HepG2 (cell line): ENCODE results near the gene RBM15B. TPM values are rescaled to one million over a fixed set of nuclear protein-coding genes. Genes with fewer than 3 reads are reported as not detected.

ENCODE experiments used
- ATAC-seq: fragments of 200-7000 bp; cut with Tn5 transposase; 3 replicates; pipeline ENCODE4 v1.9.1; 2020; ENCODE audit warnings: mild to moderate bottlenecking, moderate library complexity
- BruUV-seq: library from RNA; stranded (reverse); fragments of 400-500 nt; replicated peaks from 2 replicates; lab custom pipeline; 2021; lab: Mats Ljungman, UMichigan
- CTCF ChIA-PET: fragments of 300-600 bp; formaldehyde crosslinking; extraction: SDS; loops from one replicate; lab custom pipeline; 2021; ENCODE audit warnings: low total read pairs, inconsistent platforms, low intra/inter-chr PET ratio; lab: Yijun Ruan, JAX
- POLR2A ChIA-PET: fragments of 350-600 bp; sonication (Branson Sonifier 250); formaldehyde crosslinking; loops from one replicate; lab custom pipeline; 2020; ENCODE audit warnings: antibody characterized with exemption, inconsistent platforms; lab: Yijun Ruan, JAX
- DNase-seq: peaks from one replicate; pipeline ENCODE4 v3.0.0-alpha.2; 2015; ENCODE audit warnings: low spot score
- FAIRE-seq: peaks from 3 replicates; lab custom pipeline; 2011; peaks lifted over from hg19 to GRCh38; lab: Jason Lieb, UNC
- H2AFZ ChIP-seq: one replicate; pipeline ENCODE4 v1.6.1; 2011; ENCODE audit warnings: low read length, inconsistent platforms
- H3K27ac ChIP-seq: fragments of 300-600 bp; 3 replicates; pipeline ENCODE4 v1.8.0; 2011; ENCODE audit warnings: mixed run types, mild to moderate bottlenecking, mixed read lengths, low read length, inconsistent platforms; ENCODE audit not compliant: insufficient read depth; ENCODE audit errors: extremely low read length
- H3K27me3 ChIP-seq, 2 experiments: fragments of 200-600 bp in 1 of 2; 2 replicates in 1 of 2; 3 replicates in 1 of 2; pipeline versions ENCODE4 v1.6.0 to v1.8.0; 2011; ENCODE audit warnings: low read length in 2 of 2, mild to moderate bottlenecking in 2 of 2, moderate library complexity in 2 of 2, inconsistent platforms in 1 of 2; ENCODE audit not compliant: insufficient read depth in 2 of 2, control insufficient read depth in 1 of 2
- H3K36me3 ChIP-seq, 2 experiments: fragments of 200-600 bp in 1 of 2; replicated peaks in 1 of 2; 2 replicates in 1 of 2; 3 replicates in 1 of 2; pipeline versions ENCODE4 v1.5.1 to v1.8.0; 2011; ENCODE audit warnings: low read length in 2 of 2, inconsistent platforms in 1 of 2; ENCODE audit not compliant: insufficient read depth in 2 of 2, control insufficient read depth in 1 of 2
- H3K4me1 ChIP-seq: 2 replicates; pipeline ENCODE4 v1.5.1; 2012; ENCODE audit warnings: low read length, inconsistent platforms; ENCODE audit not compliant: insufficient read depth
- H3K4me2 ChIP-seq: 2 replicates; pipeline ENCODE4 v1.6.0; 2011; ENCODE audit warnings: low read depth, low read length, inconsistent platforms
- H3K4me3 ChIP-seq, 3 experiments: fragments of 200-600 bp in 1 of 3; sonication (generic), shearing (Covaris generic) in 1 of 3; replicated peaks in 1 of 3; 2 replicates each; pipeline ENCODE4 v1.5.1; 2011 to 2016; ENCODE audit warnings: low read length in 3 of 3, inconsistent platforms in 2 of 3, low read depth in 2 of 3, mild to moderate bottlenecking in 2 of 3, control low read depth in 1 of 3, mixed read lengths in 1 of 3; ENCODE audit not compliant: insufficient read depth in 1 of 3
- H3K79me2 ChIP-seq: one replicate; pipeline ENCODE4 v1.6.1; 2011; ENCODE audit warnings: low read length, inconsistent platforms; ENCODE audit not compliant: insufficient read depth
- H3K9ac ChIP-seq: 2 replicates; pipeline ENCODE4 v1.6.0; 2011; ENCODE audit warnings: mild to moderate bottlenecking, low read depth, low read length, inconsistent platforms; ENCODE audit not compliant: insufficient read depth
- H3K9me3 ChIP-seq: 2 replicates; pipeline ENCODE4 v1.5.1; 2012; ENCODE audit warnings: mild to moderate bottlenecking, low read length
- H4K20me1 ChIP-seq: 2 replicates; pipeline ENCODE4 v1.6.0; 2011; ENCODE audit warnings: inconsistent platforms, mild to moderate bottlenecking, low read length, moderate library complexity; ENCODE audit not compliant: insufficient read depth
- ATF7 ChIP-seq, 2 experiments: fragments of 450-650 bp in 1 of 2; sonication (generic) in 1 of 2; formaldehyde crosslinking in 1 of 2; IDR thresholded peaks; 2 replicates each; pipeline versions ENCODE4 v1.4.0 to v1.6.1; 2016 to 2020; ENCODE audit warnings: antibody characterized with exemption in 1 of 2, mild to moderate bottlenecking in 1 of 2, missing genetic modification reagents in 1 of 2
- CBX1 ChIP-seq: IDR thresholded peaks from one replicate; pipeline ENCODE4 v1.6.1; 2016; ENCODE audit warnings: antibody characterized with exemption, low read depth
- CCAR2 ChIP-seq: fragments of 200-400 bp; formaldehyde crosslinking; optimal IDR thresholded peaks from 2 replicates; pipeline ENCODE3; 2018; ENCODE audit warnings: low read depth, mild to moderate bottlenecking, low read length, moderate library complexity
- FOXJ3 ChIP-seq: sonication (generic); formaldehyde crosslinking; IDR thresholded peaks from 2 replicates; pipeline ENCODE4 v1.4.0; 2020; ENCODE audit warnings: missing genetic modification reagents, mild to moderate bottlenecking, borderline replicate concordance
- KLF11 ChIP-seq: IDR thresholded peaks from 2 replicates; pipeline ENCODE4 v1.6.1; 2016; ENCODE audit warnings: missing compliant biosample characterization
- POLR2A ChIP-seq, 2 experiments: IDR thresholded peaks; 2 replicates each; pipeline ENCODE4 v1.6.1; 2011; ENCODE audit warnings: low read depth in 2 of 2, low read length in 2 of 2, mild to moderate bottlenecking in 1 of 2, moderate library complexity in 1 of 2; ENCODE audit not compliant: insufficient read depth in 1 of 2
- POLR2AphosphoS2 ChIP-seq: IDR thresholded peaks from 2 replicates; pipeline ENCODE4 v1.6.1; 2011; ENCODE audit warnings: low read depth, low read length, improper control_type of control experiment
- POLR2AphosphoS5 ChIP-seq: IDR thresholded peaks from 2 replicates; pipeline ENCODE4 v1.6.1; 2012; ENCODE audit warnings: low read depth, low read length
- PPARG ChIP-seq: conservative IDR thresholded peaks from 2 replicates; pipeline ENCODE4 v1.6.1; 2016; ENCODE audit warnings: missing biosample characterization, missing genetic modification reagents
- SP4 ChIP-seq: sonication (generic); formaldehyde crosslinking; IDR thresholded peaks from 2 replicates; pipeline ENCODE4 v1.8.1; 2023; ENCODE audit warnings: mild to moderate bottlenecking, missing genetic modification reagents
- YY1 ChIP-seq: IDR thresholded peaks from 2 replicates; pipeline ENCODE4 v1.6.1; 2011; ENCODE audit warnings: low read length, low read depth, moderate library complexity, mild to moderate bottlenecking; ENCODE audit not compliant: insufficient read depth, insufficient replicate concordance
- ZC3H13 ChIP-seq: sonication (generic); formaldehyde crosslinking; IDR thresholded peaks from 2 replicates; pipeline ENCODE4 v1.8.1; 2023; ENCODE audit warnings: mild to moderate bottlenecking, missing genetic modification reagents, moderate library complexity
- ZC3H4 ChIP-seq: sonication (generic); formaldehyde crosslinking; IDR thresholded peaks from 2 replicates; pipeline ENCODE4 v1.4.0; 2020; ENCODE audit warnings: missing genetic modification reagents, borderline replicate concordance
- ZFP36L2 ChIP-seq: sonication (generic); formaldehyde crosslinking; IDR thresholded peaks from 2 replicates; pipeline ENCODE4 v1.4.0; 2020; ENCODE audit warnings: missing genetic modification reagents
- ZNF317 ChIP-seq: sonication (generic); formaldehyde crosslinking; IDR thresholded peaks from 2 replicates; pipeline ENCODE4 v1.5.0; 2020; ENCODE audit warnings: mild to moderate bottlenecking, missing genetic modification reagents
- ZNF446 ChIP-seq: sonication (generic); formaldehyde crosslinking; IDR thresholded peaks from 2 replicates; pipeline ENCODE4 v1.5.0; 2020; ENCODE audit warnings: mild to moderate bottlenecking, missing genetic modification reagents
- ZNF562 ChIP-seq: sonication (generic); formaldehyde crosslinking; IDR thresholded peaks from 2 replicates; pipeline ENCODE4 v1.8.0; 2022; ENCODE audit warnings: missing genetic modification reagents, borderline replicate concordance
- ZNF672 ChIP-seq: sonication (generic); formaldehyde crosslinking; IDR thresholded peaks from 2 replicates; pipeline ENCODE4 v1.8.1; 2022; ENCODE audit warnings: missing genetic modification reagents
- ZNF83 ChIP-seq: sonication (generic); formaldehyde crosslinking; IDR thresholded peaks from 2 replicates; pipeline ENCODE4 v1.4.0; 2020; ENCODE audit warnings: missing genetic modification reagents, mild to moderate bottlenecking, borderline replicate concordance
- WGBS: methylation state at CpG from one replicate; pipeline ENCODE4 v1.1.6; 2017; ENCODE audit warnings: low lambda C conversion rate; 5-methylcytosine and 5-hydroxymethylcytosine counted together
- in situ Hi-C: cut with HindIII; loops from 2 replicates; pipeline ENCODE4 v1.10.0; 2017; ENCODE audit warnings: low pct_unique_long_range_greater_than_20kb; ENCODE audit not compliant: extremely low pct_ligation_motif_present
- intact Hi-C: fragments of 100-400 bp; cut with micrococcal nuclease; formaldehyde crosslinking; loops from one replicate; pipeline ENCODE4 v1.10.0; 2022; ENCODE audit not compliant: unreplicated experiment
- polyA plus RNA-seq, 8 experiments: library from polyadenylated mRNA; depleted of rRNA in 3 of 8; stranded (reverse) in 7 of 8; unstranded in 1 of 8; fragments of >200 nt; fragmentation: Illumina TruSeq in 4 of 8; extraction: Trizol in 4 of 8; gene quantifications; 2 replicates each; pipeline versions ENCODE4 v1.2.1 to v1.2.3, GENCODE V29; 2011 to 2016; ENCODE audit warnings: low read depth in 4 of 8, missing spikeins in 1 of 8, mixed read lengths in 1 of 8; ENCODE audit not compliant: insufficient read depth in 1 of 8
- total RNA-seq, 5 experiments: library from RNA; depleted of rRNA; stranded (reverse); fragments of >200 nt; fragmentation: Illumina TruSeq; extraction: Trizol; gene quantifications; 2 replicates each; pipeline ENCODE4 v1.2.3, GENCODE V29; 2016; ENCODE audit warnings: low read depth in 1 of 5
- TF ChIP-seq, protein P1 (sequence below): IDR thresholded peaks from 2 replicates; pipeline ENCODE4 v1.6.1; 2016; ENCODE audit warnings: low read depth, borderline replicate concordance
- TF ChIP-seq, protein P2 (sequence below): sonication (generic); formaldehyde crosslinking; IDR thresholded peaks from 2 replicates; pipeline ENCODE4 v1.8.0; 2022; ENCODE audit warnings: missing genetic modification reagents, low read depth, mild to moderate bottlenecking, borderline replicate concordance
- TF ChIP-seq, protein P3 (sequence below): sonication (generic); formaldehyde crosslinking; IDR thresholded peaks from 2 replicates; pipeline ENCODE4 v1.4.0; 2020; ENCODE audit warnings: missing genetic modification reagents, borderline replicate concordance
- TF ChIP-seq, protein P4 (sequence below): sonication (generic); formaldehyde crosslinking; IDR thresholded peaks from 2 replicates; pipeline ENCODE4 v1.4.0; 2020; ENCODE audit warnings: mild to moderate bottlenecking, missing genetic modification reagents

Gene RBM15B
- total and polyA plus RNA-seq, 2 of the 13 experiments (the other 11 are each of a cell fraction or from before 2014, with no cell fraction given): 8.2 to 19.3 TPM

DNA sequence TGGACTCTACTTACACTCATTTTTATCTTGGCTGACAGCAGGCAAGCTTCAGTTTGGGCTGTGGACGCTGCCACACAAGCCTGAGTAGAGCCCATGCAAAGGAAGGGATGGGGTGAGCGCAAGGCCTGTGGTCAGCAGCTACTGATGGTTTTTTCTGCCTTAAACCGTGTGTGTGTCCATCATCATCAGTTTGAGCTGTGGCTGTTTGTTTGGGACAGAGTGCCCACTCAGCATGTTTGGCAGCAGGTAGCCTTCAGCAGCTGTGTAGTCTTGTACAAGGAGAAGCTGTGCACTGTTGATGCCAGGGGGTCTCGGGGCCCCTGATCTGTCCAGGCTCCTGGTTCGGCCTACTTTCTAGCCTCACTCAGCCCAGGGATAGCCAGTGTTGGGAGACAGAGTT, 3.5 kb downstream of the RBM15B start (continued):
- TF ChIP-seq, protein P1, sequence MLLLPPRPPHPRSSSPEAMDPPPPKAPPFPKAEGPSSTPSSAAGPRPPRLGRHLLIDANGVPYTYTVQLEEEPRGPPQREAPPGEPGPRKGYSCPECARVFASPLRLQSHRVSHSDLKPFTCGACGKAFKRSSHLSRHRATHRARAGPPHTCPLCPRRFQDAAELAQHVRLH (CRISPR knock-in tag): 0 out of 2 replicates have a peak, but pooled peaks have one; percentile 43
- TF ChIP-seq POLR2AphosphoS5: peak; percentile 29; the same call in 1 of the 2 replicates
- TF ChIP-seq PPARG (CRISPR knock-in tag): no peak
- peak; percentile 84; the same call in 1 of the 2 replicates for TF ChIP-seq ZC3H13 (CRISPR knock-in tag)
- peak; percentile 56; the same call in 1 of the 2 replicates for TF ChIP-seq ZC3H4
- TF ChIP-seq CBX1: no peak
- TF ChIP-seq, protein P2, sequence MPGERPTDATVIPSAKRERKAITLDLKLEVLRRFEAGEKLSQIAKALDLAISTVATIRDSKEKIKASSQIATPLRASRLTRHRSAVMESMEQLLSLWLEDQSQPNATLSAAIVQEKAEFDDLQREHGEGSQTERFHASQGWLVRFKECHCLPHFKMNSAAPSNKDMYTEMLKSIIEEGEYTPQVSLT (CRISPR knock-in tag): no peak
- peak; percentile 24; the same call in 1 of the 2 replicates for TF ChIP-seq SP4 (CRISPR knock-in tag)
- no peak for TF ChIP-seq ATF7 (IDR thresholded peaks at IDR 0.05)
- TF ChIP-seq ATF7 (CRISPR knock-in tag; IDR thresholded peaks at IDR 0.05): no peak

DNA sequence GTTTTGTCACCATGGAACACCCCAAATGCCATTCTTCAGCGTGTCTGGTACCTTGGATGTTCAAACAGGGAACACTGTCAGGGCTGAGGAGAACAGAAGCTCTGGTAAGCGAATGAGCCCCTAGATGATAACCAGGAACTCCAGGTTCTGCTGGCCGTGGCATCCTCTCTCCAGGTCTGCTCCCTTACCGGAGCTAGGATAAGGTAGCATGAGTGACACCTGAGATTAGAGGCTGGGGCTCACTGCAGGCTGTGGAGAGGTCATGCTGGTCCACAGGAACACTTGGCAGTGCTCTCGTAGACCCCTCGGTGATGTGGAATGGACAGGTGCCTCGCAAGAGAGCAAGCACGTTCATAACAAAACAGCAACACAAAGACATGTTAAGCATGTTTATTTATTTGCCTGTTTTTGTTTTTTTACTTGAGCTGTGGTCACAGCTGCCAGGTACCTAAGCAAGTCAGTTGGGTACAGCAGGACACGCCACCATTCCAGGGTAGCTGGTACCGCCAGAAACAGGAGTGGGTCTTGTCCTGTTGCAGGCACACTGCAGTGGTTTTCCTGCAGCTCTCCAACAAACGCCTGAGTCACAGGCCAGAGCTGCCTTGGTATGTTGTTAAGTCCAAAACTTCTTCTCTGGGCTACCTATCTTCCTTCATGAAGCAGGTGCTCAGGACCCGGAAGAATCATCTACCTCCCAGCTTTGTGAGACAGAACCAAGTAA, 4.6 kb downstream of the RBM15B start:
- FAIRE-seq: no peak
- Histone ChIP-seq H4K20me1 (peaks cover 20% of the 10 kb centered on the region), H3K36me3 (peaks cover 21 to 66% of the 10 kb centered on the region in 2 experiments)
- TF ChIP-seq KLF11 (CRISPR knock-in tag) (no peak), POLR2A (IDR thresholded peaks at IDR 0.05; ENCODE audit: insufficient read depth in 1 of 2, low read depth in 2 of 2, low read length in 2 of 2) (peak in 1 of 2 experiments; percentile 50; a peak in 2 of 4 replicates), ZNF446 (CRISPR knock-in tag) (no peak), ZNF562 (CRISPR knock-in tag) (no peak), ZNF317 (CRISPR knock-in tag) (no peak), FOXJ3 (CRISPR knock-in tag) (no peak), ZFP36L2 (CRISPR knock-in tag) (no peak), CCAR2 (no peak), ZNF83 (CRISPR knock-in tag) (no peak), ZNF672 (CRISPR knock-in tag) (no peak), POLR2AphosphoS2 (peak; percentile 34; the same call in 1 of the 2 replicates), YY1 (no peak)
- TF ChIP-seq, protein P3, sequence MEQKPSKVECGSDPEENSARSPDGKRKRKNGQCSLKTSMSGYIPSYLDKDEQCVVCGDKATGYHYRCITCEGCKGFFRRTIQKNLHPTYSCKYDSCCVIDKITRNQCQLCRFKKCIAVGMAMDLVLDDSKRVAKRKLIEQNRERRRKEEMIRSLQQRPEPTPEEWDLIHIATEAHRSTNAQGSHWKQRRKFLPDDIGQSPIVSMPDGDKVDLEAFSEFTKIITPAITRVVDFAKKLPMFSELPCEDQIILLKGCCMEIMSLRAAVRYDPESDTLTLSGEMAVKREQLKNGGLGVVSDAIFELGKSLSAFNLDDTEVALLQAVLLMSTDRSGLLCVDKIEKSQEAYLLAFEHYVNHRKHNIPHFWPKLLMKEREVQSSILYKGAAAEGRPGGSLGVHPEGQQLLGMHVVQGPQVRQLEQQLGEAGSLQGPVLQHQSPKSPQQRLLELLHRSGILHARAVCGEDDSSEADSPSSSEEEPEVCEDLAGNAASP (CRISPR knock-in tag): no peak
- TF ChIP-seq, protein P4, sequence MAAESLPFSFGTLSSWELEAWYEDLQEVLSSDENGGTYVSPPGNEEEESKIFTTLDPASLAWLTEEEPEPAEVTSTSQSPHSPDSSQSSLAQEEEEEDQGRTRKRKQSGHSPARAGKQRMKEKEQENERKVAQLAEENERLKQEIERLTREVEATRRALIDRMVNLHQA (CRISPR knock-in tag): no peak

More for the DNA sequence above, 4.6 kb downstream of the RBM15B start:
- no peak overlapping the region for H3K4me2 ChIP-seq
- no peak overlapping the region for H3K27ac ChIP-seq
- no peaks in the 10 kb centered on the region for H3K9me3 ChIP-seq
- H3K27me3 ChIP-seq: no peaks in the 10 kb centered on the region
- DNase-seq: no peak
- ChIA-PET CTCF (no interaction called here), POLR2A (interaction anchor here (2.2 kb wide), 1 partner anchor 104 kb away, joined by 6 read pairs; the partner anchor contains the start of gene DCAF1)
- H3K4me1 ChIP-seq: peaks cover 33% of the 10 kb centered on the region
- intact Hi-C loops: no loop called here
- WGBS: 97% methylated on average over 12 of the region's 12 CpGs
- in situ Hi-C loops: no loop called here
- no peak overlapping the region for H3K9ac ChIP-seq
- peaks cover 41% of the 10 kb centered on the region for H3K79me2 ChIP-seq
- BruUV-seq: no TSS peak
- no peak for ATAC-seq
- H3K4me3 ChIP-seq: no peak overlapping the region
- H2AFZ ChIP-seq: no peak overlapping the region
